SIG-M5 treated with dmso at 0.1 percent for 504 hours (cell line): ENCODE data around the gene VDAC1.
A peak's percentile ranks its signal among the peaks of the same experiment; 100 is the strongest.
"Not testable (repeated sequence)": the region's sequence is repeated elsewhere in the genome, so short reads cannot be mapped to it uniquely, and the experiment has no call there.

Experiments used
- DNase-seq: peaks from one replicate; lab custom pipeline; 2025; ENCODE audit not compliant: unreplicated experiment; lab: John Stamatoyannopoulos, UW

VDAC1 gene, protein sequence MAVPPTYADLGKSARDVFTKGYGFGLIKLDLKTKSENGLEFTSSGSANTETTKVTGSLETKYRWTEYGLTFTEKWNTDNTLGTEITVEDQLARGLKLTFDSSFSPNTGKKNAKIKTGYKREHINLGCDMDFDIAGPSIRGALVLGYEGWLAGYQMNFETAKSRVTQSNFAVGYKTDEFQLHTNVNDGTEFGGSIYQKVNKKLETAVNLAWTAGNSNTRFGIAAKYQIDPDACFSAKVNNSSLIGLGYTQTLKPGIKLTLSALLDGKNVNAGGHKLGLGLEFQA

DNA sequence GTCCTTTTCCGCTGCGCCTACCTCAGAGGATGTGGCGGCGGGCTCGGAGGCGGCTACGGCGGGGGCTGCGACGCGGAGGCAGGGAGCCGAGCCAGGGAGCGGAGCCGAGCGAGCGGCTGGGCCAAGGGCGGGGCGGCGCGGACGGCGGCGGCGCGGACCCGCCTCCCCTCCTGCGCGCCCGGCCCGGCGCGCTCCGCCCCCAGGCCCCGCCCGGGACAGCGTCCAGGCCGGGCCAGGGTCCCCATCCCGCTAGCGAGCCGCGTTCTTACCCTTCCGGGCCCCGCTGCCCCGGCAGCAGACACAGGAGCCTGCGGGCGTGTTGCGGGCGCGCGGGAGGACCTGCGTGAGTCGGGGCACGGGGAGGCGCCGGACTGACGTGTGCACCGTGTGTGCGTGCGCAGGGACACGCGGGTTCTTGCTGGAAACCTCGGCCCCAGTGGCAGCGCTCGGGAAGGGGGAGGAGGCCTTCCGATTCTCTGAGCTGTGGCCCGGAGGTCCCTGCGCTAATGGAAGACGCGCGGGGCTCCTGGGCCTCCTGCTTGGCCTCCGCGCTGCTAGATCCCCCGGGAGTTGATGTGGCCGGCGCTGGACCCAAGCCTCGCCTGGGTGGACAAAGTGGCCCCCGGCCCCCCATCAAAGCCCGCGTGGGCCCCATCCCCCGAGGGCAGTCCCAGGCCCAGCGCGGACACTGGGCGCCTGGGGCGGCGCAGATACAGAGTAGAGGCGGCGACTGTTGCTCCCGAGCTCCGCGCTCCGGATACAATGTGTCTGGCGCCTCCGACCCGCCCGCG, at the start of gene VDAC1:
Gene VDAC1, minus strand, starts transcription at position 350 of the 791 bp plus-strand sequence. CDS start 11,963 bp downstream, outside the sequence.
- peak; percentile 78 for DNase-seq

DNA sequence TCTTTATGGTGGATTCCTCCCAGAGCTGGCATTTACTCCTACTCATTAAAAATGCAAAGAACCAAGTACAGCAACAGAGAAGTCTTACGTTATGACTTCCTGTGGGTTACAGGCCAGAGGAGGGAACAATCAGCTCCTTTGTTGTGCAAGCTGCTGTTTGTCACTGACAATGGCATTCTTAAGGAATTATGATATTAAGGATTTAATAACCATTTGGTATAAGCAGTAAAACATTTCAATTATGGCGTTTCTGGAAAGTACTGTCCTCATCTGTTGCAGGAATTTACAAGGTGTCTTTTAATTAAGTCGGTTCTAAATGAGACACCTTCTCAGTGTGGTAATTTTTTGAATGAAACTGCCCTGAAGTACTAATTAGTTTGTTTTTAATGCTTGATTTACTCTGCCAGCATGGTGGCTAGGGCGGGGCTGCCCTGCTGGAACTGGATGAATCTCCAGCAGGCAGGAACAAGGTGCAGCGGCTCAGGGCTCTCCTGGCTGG, 49.1 kb upstream of the VDAC1 start:
- peak; percentile 15 for DNase-seq

DNA sequence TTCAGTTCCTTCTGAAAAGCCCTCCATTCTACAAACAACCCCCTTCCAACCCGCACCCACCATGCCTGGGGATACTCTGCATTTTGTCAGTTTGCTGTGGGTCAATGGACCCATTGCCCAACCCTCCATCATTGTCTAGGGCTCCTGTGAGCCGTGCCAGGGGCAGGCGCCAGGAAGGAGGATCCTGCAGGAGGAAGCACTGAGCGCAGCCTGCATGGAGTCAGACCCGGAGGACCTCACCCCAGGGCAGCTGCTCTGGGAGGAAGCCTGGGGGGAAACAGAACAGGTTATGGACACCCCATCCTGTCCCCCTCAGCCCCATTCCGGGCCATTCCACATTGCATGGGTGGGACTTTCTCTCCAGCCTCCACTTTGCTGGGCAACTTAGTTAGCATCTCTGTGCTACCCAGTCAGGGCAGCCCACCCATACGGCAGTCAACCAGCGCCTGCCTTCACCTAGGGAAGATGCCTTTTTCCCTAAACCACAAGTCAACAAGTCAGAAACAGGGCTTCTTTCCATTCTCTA, 48.6 kb upstream of the VDAC1 start:
- DNase-seq = no peak

DNA sequence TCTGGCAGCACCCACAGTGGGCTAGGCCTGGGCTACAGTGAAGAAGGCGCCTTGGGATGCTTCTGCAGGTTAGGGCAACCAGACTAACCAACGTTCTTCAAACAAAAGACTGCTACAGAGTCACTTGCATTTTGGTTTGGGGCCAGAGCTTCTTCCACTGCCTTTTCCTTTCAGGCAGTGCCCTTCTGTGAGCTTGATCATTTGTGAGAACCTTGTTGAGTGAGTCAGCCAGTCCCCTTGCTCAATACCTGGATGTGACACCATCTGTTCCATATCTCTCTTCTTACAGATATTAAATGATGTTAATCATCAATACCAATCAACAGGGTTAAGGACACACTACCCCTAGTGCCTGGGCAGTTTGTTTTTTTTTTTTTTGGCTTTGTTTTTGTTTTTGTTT, 46.5 kb upstream of the VDAC1 start:
- peak; percentile 50 for DNase-seq

DNA sequence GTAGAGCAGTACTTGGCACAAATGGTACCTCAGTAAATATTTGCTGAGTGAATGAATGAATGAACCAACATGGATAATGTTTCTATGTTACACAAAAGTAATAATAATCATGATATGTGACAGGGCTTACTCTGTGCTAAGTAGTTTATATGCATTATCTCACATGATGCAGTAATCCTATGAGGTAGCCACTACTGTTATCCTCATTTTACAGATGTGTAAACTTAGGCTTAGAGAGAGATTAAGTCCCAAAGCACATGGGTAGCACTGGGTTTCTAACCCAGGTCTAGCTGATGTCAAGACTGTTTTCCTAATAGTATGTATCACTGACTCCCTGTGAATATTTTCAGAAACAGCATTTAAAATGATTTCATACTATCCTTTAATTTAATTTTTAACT, 44.1 kb upstream of the VDAC1 start:
- DNase-seq = no peak

DNA sequence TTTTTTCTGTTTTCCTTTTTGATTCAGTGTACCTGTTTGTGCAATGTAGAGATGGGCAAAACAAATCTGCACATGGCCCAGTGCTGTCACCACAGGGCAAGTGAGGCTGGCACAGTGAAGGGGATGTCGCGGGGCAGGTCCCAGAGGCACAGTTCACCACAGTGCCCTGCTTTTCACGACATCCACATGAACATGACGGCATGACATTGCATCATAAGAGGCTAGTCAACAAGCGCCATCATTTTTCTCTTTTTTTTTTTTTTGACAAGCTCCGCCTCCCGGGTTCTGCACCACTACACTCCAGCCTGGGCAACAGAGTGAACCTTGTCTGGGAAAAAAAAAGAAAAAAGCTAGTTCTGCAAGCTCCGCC, 42.9 kb upstream of the VDAC1 start:
- no peak for DNase-seq

DNA sequence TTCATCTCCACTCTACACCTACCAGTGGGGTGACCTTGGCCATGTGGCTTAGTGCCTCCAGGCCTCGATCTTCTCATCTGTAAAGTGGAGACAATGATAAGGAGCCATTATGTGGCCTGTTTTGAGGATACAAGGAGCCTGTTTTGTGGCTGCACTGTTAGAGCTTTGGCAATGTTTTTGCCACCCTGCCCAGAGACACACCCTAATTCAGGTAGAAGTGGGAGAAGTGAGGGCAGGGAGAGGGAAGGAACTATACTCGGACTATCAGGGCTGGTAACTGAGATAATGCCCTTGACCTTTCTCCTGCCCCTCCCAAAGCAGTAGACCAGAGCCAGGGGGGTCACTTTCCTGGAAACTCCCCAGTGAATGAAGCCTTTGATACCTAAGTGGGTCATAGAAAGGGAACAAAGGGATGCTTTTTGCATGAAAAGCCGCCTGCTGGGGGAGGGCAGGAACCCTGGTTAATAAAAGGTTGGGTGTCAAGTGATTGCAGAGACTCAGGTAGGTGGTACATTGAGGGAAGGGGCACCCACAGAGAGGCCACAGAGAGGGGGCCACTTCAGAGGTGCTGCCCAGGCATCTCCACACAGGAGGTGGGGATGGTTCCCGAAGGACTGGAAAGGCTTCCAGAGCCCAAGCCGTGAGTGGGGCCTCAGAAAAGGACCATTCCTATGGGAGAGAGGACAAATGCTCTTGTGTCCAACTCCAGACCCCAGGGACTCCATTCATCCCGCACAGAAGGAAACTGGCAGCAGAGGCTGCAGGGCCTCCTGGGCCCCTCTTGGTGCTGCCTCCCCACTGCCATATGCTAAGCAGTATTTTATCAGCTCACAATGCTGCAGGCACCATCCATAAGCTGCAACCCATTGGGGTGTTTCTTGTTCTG, 42.3 kb upstream of the VDAC1 start:
- DNase-seq = no peak

DNA sequence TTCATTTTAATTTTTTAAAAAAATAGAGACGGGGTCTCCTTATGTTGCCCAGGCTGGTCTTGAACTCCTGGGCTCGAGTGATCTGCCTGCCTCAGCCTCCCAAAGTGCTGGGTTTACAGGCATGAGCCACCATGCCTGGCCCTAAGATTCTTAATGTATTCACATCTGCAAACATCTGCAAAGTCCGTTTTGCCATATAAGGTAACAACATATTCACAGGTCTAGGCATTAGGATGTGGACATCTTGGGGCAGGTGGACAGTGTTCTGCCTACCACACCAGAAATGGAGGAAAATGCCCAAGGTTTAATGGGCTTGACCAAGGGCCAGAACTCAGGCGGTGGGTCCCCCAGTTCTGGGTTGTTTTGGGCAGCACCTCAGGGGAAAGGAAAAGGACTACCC, 41.6 kb upstream of the VDAC1 start:
- DNase-seq = no peak

DNA sequence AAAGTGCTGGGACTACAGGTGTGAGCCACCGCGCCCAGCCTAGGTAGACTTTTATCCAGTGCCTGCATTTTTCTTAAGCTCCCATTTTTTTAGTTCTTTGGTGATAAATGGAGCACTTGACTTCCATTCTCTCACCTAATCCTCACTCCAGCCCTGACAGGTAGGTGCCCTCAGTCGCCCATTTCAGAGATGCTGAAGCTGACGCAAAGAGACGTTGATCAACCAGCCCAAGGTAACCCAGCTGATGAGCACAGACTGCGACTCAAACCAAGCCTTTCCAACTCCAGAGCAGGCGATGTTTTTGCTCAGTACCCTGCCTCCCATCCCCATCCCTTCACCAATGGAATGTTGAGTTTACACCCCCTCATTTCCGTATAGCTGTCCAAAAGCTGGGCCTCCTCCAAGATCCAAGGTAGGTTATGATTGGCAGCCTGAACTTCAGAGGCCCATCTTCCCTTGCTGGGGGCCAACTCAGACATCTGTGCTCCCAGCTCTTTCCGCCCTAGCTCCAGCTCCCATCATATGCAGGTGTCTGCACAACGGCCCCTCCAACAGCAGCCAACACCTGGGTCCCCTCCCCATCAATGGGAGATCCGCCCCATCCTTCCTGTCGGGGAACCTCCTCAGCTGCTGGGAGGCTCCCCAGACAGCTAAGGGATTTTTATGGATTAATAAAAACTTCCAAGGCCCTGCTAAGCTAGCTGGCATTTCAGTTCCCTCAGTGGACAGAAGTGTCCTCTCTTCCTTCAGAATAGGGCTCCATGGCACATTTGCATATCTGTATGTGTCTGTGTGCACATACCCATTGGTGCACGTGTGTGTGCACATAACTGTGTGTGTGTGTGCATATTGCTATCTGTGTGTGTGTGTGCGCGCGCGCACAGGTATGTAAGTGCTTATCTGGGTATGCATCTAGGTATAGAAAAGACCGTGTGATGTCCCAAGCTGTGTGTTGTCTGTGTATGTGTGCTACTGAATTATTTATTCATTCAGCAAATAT, 39.3 kb upstream of the VDAC1 start:
- DNase-seq = no peak

DNA sequence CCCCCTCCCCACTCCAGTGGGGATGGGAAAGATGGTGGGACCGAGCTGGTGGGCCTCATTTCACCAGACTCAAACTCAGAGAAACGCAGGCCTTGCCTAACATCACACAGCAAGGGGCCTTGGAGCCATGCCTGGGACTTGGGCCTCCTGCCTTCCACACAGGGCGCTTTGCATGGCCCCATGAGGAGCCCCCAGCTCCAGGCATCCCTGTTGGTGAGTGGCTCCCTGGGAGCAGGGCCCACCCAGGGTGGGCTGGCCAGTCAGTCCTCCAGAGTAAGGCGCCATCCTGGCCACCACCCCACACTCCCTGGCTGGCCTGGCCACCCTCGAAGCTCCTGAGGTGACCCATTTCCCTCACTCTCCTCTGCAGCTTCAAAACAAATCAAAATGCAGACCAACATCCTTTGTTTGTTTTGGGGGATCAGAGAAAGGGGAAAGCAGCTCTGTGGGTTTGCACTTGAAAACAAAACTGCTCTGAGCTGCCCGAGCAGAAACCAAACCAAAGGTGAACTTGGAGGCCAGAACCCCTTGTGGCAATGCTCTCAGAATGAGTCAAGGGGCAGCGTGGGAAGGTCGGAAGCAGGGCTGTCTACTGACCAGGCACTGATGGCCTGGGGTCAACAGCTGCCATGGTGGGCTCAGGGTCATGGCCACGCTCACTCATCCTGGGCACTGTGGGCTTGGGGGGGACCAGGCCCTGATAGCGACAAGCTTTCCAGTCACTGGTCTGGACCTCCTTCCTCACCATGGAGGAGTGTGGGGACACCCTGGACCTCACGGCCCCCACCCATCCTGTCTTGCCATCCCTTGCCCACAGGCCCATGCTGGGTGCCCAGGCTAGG, 37.0 kb upstream of the VDAC1 start:
- no peak for DNase-seq

DNA sequence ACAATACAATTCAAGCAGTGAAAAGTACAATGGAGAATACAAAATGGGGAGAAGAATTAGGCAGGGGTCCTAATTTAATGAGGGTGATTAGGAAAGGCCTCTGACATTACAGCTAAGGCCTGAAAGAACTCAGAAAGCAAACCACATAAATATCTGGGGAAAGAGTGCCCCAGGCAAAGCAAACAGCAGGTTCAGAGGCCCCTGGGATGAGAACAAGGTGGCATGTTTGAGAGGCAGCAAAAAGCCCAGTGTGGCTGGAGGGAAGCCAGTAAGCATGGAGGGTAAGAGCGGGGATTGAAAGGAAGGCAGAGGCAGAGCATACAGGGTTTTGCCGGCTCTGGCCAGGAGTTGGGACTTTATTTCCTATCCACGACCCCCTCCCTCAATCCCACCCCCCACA, 33.4 kb upstream of the VDAC1 start:
- DNase-seq = no peak

DNA sequence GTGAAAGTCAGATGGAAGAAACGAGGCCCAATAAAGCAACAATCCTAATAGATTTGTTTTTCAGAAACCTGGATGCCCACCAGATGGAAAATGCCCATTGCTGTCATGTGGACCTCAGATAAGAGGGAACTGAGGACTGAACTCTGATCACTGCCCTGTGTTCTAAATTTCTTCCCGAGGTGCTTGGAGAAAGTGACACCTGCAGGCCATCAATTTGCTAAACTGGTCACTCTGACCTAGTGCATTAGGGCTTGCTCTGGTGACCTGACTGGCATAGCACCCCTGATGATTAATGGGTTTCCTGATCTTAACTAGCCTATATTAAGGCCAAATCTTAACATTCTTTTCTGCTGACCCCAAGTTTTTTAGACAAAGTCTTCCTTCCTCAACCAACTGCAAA, 32.4 kb upstream of the VDAC1 start:
- no peak for DNase-seq

DNA sequence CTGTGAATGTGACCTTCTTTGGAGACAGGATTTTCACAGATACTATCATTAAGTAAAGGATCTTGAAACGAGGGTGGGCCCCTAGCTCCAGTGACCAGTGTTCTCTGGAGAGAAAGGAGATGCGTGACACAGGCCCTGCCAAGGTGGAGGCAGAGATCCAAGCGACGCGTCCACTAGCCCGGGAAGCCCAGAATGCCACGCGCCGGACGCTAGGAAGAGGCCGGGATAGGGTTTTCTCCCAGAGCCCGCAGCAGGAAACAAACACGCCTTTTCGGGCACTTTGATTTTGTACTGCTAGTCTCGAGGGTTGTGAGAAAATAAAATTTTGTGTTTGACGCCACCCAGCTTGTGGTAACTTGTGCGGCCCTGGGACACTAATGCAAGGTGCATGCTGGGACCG, 29.6 kb upstream of the VDAC1 start:
- no peak for DNase-seq

DNA sequence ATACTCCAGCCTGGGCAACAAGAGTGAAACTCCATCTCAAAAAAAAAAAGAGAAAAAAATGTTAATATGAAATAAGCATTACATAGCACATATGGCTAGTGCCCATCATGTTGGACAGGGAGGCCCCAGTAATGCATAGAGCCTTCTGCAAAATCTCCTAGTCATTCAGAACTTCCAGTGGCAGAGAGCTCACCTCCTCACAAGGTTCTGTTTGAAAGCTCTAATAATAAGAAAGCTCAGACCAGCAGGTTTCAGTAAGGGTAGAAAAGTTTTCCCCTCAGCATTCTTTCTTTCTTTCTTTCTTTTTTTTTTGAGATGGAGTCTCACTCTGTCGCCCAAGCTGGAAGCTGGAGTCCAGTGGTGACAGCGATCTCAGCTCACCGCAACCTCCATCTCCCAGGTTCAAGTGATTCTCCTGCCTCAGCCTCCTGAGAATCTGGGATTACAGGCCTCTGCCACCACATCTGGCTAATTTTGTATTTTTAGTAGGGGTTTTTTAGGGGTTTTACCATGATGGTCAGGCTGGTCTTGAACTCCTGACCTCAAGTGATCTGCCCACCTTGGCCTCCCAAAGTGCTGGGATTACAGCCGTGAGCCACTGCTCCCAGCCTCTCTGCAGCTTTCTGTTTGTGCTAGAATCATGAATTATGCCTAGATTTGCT, 25.7 kb upstream of the VDAC1 start:
- DNase-seq = not testable (repeated sequence)

DNA sequence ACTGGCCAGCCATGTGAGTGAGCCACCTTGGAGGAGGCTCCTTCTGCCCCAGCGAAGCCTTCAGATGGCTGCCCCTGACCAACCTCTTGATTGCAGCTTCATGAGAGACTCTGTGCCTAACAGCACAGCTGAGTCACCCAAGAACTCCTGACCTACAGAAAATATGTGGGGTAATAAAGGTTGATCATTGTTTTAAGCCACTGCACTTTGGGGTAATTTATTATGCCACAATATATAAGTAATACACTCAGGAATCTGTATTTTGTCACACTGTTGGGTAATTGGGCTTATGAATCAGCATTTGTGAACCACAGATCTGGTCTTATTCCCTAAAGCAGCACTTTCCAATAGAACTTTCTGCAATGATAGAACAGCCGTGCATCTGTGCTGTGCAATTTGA, 24.4 kb upstream of the VDAC1 start:
- DNase-seq = peak; percentile 49

DNA sequence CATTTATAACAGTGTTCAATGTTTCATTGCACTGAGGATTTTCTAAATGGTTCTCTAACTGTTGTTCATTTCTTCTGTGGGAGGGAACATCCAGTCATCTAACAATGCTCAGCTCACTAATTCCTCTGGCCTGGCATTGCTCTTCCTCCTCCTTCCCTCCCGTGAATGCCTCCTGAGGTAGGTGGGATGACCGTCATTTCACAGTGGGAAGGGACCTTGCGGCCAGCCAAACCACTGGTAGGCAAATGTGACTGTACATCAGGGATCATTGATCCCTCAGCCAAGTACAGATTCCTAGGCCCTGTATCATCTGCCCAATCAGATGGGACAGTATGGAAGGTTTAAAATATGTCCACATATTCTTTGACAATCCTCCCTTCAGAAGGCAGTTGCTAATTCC, 23.7 kb upstream of the VDAC1 start:
- no peak for DNase-seq

DNA sequence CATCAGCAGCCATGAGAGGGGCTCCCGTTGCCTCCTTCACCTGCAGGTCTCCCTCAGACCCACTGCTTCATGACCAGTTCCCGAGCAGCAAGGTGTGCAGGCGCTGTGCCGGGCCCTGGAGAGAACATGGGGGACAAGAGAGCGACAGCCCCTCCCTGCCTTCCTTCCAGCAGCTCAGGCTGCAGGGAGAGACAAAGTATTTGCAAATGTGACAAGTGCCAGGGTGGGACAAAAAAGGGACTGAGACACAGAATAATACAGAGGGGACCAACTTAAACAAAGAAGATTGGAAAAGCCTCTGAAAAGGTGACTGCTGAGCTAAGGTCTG, 22.5 kb upstream of the VDAC1 start:
- DNase-seq = no peak

DNA sequence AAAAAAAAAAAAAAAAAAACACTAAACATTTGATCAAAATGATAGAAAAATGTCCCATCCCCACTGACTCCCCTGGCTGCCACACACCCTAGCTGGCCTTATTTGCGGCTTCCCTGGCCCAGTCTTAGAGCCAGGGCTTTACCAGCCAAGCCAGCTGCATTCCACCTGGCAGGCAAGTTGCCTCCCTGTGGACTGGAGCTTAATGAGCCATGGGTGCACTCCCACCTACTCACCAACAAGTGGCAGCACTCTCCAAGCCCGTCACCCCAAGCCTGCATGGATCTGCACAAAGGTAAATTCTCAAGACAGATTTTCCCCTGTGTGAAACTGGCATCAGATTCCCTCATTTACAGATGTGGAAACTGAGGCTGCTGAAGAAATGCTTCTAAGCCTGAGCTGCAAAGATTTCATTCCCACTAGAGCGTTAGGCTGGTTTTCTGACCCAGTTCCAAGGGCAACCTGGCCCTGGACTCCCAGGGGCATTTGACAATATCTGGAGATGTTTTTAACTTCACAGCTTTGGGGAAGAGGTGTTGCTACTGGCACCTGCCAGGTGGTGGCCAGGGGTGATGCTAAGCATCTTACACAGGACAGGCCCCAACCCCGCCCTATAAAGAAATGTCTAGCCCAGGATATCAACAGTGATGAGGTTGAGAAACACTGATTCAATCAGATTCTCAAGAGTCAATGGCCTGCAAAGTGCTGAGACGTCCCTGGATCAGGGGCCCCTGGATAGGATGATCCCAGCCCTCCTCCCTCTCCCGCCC, 21.9 kb upstream of the VDAC1 start:
- DNase-seq = peak; percentile 77
